ENCODE results near the gene CBL. TPM values are rescaled to one million over a fixed set of nuclear protein-coding genes. Genes with fewer than 3 reads are reported as not detected.

The CBL gene
- total RNA-seq, 1 donor, result 9.0 TPM

DNA sequence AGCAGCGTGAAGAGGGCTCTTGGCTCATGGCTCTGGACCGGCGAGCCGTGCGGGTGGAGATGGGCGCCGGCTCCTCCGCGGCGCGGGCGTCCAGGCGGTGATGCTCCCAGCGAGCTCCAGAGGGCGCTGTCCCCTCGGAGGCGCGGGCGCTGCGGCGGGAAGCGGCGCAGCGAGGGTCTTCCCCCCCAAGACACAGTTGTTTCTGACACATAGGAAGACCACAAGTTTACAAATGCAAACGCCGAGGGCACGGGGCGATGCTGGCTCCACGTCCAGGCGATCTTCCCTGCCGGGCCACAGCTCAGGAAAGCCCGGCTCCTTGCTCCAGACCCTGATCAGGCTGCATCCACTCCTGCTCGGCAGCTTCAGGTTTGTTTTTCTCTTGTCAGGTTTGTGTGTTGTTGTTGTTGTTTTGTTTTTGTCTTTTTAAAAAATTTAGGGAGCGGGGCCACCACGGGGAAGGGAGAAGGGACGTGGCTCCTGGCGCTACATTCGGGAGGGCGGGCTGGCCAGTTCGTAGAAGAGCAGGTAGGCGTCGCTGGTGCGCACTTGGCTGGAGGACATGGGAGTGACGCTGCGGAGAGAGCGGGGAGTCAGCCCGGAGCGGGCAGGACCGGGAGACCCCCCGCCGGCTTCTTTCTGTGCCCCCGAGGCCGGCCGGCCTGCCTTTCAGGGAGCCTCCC, 150.4 kb downstream of the CBL start:
- Histone ChIP-seq H3K79me2 (ENCODE audit: insufficient read depth, low read length) (no peaks in the 10 kb centered on the region), H3K4me2 (ENCODE audit: insufficient read depth, low read length) (peak overlapping the region; percentile 99), H3K4me1 (ENCODE audit: insufficient read depth, low read length) (peaks cover 14% of the 10 kb centered on the region), H3K27ac (ENCODE audit: low read depth, low read length) (peak overlapping the region; percentile 47), H2AFZ (ENCODE audit: low read length) (peak overlapping the region; percentile 96), H3K27me3 (ENCODE audit: insufficient read depth, low read length) (peaks cover 7% of the 10 kb centered on the region), H3K4me3 (ENCODE audit: insufficient read depth, low read length) (peak overlapping the region; percentile 82), H3K9me3 (ENCODE audit: low read depth, low read length) (no peaks in the 10 kb centered on the region), H3K36me3 (ENCODE audit: insufficient read depth, low read length) (no peaks in the 10 kb centered on the region), H4K20me1 (ENCODE audit: insufficient read depth, low read length) (no peaks in the 10 kb centered on the region)
- peak; percentile 99 for DNase-seq (ENCODE audit: insufficient read length, low spot score, missing footprints)
- TF ChIP-seq, protein P1, sequence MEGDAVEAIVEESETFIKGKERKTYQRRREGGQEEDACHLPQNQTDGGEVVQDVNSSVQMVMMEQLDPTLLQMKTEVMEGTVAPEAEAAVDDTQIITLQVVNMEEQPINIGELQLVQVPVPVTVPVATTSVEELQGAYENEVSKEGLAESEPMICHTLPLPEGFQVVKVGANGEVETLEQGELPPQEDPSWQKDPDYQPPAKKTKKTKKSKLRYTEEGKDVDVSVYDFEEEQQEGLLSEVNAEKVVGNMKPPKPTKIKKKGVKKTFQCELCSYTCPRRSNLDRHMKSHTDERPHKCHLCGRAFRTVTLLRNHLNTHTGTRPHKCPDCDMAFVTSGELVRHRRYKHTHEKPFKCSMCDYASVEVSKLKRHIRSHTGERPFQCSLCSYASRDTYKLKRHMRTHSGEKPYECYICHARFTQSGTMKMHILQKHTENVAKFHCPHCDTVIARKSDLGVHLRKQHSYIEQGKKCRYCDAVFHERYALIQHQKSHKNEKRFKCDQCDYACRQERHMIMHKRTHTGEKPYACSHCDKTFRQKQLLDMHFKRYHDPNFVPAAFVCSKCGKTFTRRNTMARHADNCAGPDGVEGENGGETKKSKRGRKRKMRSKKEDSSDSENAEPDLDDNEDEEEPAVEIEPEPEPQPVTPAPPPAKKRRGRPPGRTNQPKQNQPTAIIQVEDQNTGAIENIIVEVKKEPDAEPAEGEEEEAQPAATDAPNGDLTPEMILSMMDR (IDR thresholded peaks at IDR 0.05; ENCODE audit: extremely low read depth, low read depth, low read length), result peak; percentile 71

DNA sequence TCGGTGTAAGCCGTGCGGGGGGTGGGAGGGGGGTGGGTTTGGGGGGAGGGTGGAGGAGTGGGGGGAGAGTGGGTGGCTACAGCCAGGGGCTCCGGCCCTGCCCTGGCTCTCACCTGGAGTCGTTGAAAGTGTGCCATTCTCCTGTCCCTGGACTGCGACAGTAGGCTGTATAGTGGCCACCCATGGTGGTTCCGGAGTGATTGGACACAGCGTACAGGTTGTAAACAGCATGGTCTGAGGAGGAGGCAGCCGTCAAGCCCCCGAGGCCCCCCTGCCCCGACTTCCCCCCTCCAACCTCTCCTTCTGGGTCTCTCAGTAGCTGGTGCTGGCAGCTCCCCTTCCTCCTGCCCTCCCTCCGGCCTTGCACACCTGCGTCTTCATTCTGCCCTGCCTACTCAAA, 150.9 kb downstream of the CBL start:
- H4K20me1 ChIP-seq (ENCODE audit: insufficient read depth, low read length), result no peaks in the 10 kb centered on the region
- H3K4me1 ChIP-seq (ENCODE audit: insufficient read depth, low read length), result peaks cover 20% of the 10 kb centered on the region
- H3K27ac ChIP-seq (ENCODE audit: low read depth, low read length), result no peak overlapping the region
- H2AFZ ChIP-seq (ENCODE audit: low read length), result no peak overlapping the region
- TF ChIP-seq, protein P1 (IDR thresholded peaks at IDR 0.05; ENCODE audit: extremely low read depth, low read depth, low read length), result no peak
- peak overlapping the region; percentile 82 for H3K4me3 ChIP-seq (ENCODE audit: insufficient read depth, low read length)
- DNase-seq (ENCODE audit: insufficient read length, low spot score, missing footprints), result no peak
- peaks cover under 1% of the 10 kb centered on the region for H3K27me3 ChIP-seq (ENCODE audit: insufficient read depth, low read length)
- no peaks in the 10 kb centered on the region for H3K36me3 ChIP-seq (ENCODE audit: insufficient read depth, low read length)
- peak overlapping the region; percentile 99 for H3K4me2 ChIP-seq (ENCODE audit: insufficient read depth, low read length)
- H3K9me3 ChIP-seq (ENCODE audit: low read depth, low read length), result no peaks in the 10 kb centered on the region
- H3K79me2 ChIP-seq (ENCODE audit: insufficient read depth, low read length), result no peaks in the 10 kb centered on the region

Small RNA genes lying within 50 kb of the gene (small RNA-seq; reads per million reads assigned to genes)
- gene RF01225, result not detected
- not detected for gene RNU6-262P

Other genes with a start within 250 kb of the CBL start
- gene FOXR1, start 234.6 kb upstream of the CBL start, total RNA-seq, result not detected in 2 replicates
- 37.6 and 37.7 TPM in 2 replicates for gene CENATAC, start 208.2 kb upstream of the CBL start, total RNA-seq
- 1,078 and 1,259 TPM in 2 replicates for gene RPS25, start 188.0 kb upstream of the CBL start, total RNA-seq
- gene TRAPPC4, start 187.6 kb upstream of the CBL start, total RNA-seq, result 42.3 and 48.0 TPM in 2 replicates
- 13.0 and 14.8 TPM in 2 replicates for gene SLC37A4, start 175.5 kb upstream of the CBL start, total RNA-seq
- gene HYOU1, start 149.1 kb upstream of the CBL start, total RNA-seq, result 94.9 and 117 TPM in 2 replicates
- gene VPS11, start 138.5 kb upstream of the CBL start, total RNA-seq, result 35.1 and 37.1 TPM in 2 replicates
- 5.0 and 8.7 TPM in 2 replicates for gene HMBS, start 121.5 kb upstream of the CBL start, total RNA-seq
- 20.3 and 22.1 TPM in 2 replicates for gene DPAGT1, start 104.5 kb upstream of the CBL start, total RNA-seq
- gene C2CD2L, start 99.0 kb upstream of the CBL start, total RNA-seq, result 5.0 and 6.2 TPM in 2 replicates
- gene HINFP, start 84.8 kb upstream of the CBL start, total RNA-seq, result 20.6 and 22.8 TPM in 2 replicates
- under 0.01 TPM in 1 of 2 replicates, not detected in the other for gene ABCG4, start 57.3 kb upstream of the CBL start, total RNA-seq
- 24.2 and 29.7 TPM in 2 replicates for gene NLRX1, start 37.6 kb upstream of the CBL start, total RNA-seq
- not detected in 2 replicates for gene NHERF4, start 20.9 kb upstream of the CBL start, total RNA-seq
- gene MCAM, start 110.8 kb downstream of the CBL start, total RNA-seq, result 11.2 and 14.1 TPM in 2 replicates
- gene RNF26, start 128.2 kb downstream of the CBL start, total RNA-seq, result 4.0 and 5.0 TPM in 2 replicates
- gene C1QTNF5, start 134.5 kb downstream of the CBL start, total RNA-seq, result 35.9 and 41.3 TPM in 2 replicates
- gene MFRP, start 140.4 kb downstream of the CBL start, total RNA-seq, result not detected in 2 replicates
- 0.29 and 0.36 TPM in 2 replicates for gene USP2, start 175.4 kb downstream of the CBL start, total RNA-seq
- gene THY1, start 216.8 kb downstream of the CBL start, total RNA-seq, result 308 and 400 TPM in 2 replicates

All from osteoblast (primary cell).